HG02610 (cell line): ENCODE results near the gene GBP7.

Experiments used
- ATAC-seq: cut with Tn5 transposase; IDR thresholded peaks from one replicate; pipeline ENCODE4 v1.9.1; 2021; ENCODE audit warnings: mild to moderate bottlenecking, moderate library complexity; ENCODE audit not compliant: unreplicated experiment

The GBP7 gene

GRCh38 chr1:89125240-89125912, 50.4 kb downstream of the GBP7 start:
- peak; percentile 15 for ATAC-seq

GRCh38 chr1:89121641-89122040, 54.2 kb downstream of the GBP7 start:
- no peak for ATAC-seq

GRCh38 chr1:89114662-89115061, 61.1 kb downstream of the GBP7 start:
- no peak for ATAC-seq

- ATAC-seq = no peak
Measured at GRCh38 chr1:89112871-89113613, 62.8 kb downstream of the GBP7 start.

- ATAC-seq = no peak
Measured at GRCh38 chr1:89104687-89105086, 71.1 kb downstream of the GBP7 start.

GRCh38 chr1:89104147-89104546, 71.7 kb downstream of the GBP7 start:
- ATAC-seq = no peak

- ATAC-seq = no peak
Measured at GRCh38 chr1:89102021-89102420, 73.8 kb downstream of the GBP7 start.

- no peak for ATAC-seq
Measured at GRCh38 chr1:89100412-89100811, 75.4 kb downstream of the GBP7 start.

- no peak for ATAC-seq
Measured at GRCh38 chr1:89098857-89099256, 76.9 kb downstream of the GBP7 start.

GRCh38 chr1:89095737-89096136, 80.1 kb downstream of the GBP7 start:
- ATAC-seq = no peak

GRCh38 chr1:89089962-89090361, 85.8 kb downstream of the GBP7 start:
- ATAC-seq = no peak

- no peak for ATAC-seq
Measured at GRCh38 chr1:89088572-89088971, 87.2 kb downstream of the GBP7 start.

- no peak for ATAC-seq
Measured at GRCh38 chr1:89087241-89087640, 88.6 kb downstream of the GBP7 start.

- ATAC-seq = no peak
Measured at GRCh38 chr1:89085781-89086180, 90.0 kb downstream of the GBP7 start.
